Prostate gland (tissue), 2 donors: Measurements from ENCODE around the gene IBA57.

Source experiments
- POLR2A ChIP-seq: fragments of 450-650 bp; IDR thresholded peaks from one replicate; pipeline ENCODE4 v1.6.1; 2016; ENCODE audit warnings: antibody characterized with exemption, mild to moderate bottlenecking
- TF ChIP-seq, protein P1 (sequence below), 4 experiments: fragments of 200-600 bp in 2 of 4; fragments of 450-650 bp in 2 of 4; sonication (generic) in 2 of 4; IDR thresholded peaks; 1 replicate in 3 of 4; 2 replicates in 1 of 4; pipeline ENCODE4 v1.5.1; 2016 to 2019; ENCODE audit warnings: antibody characterized with exemption in 4 of 4, mild to moderate bottlenecking in 2 of 4, moderate library complexity in 2 of 4

DNA sequence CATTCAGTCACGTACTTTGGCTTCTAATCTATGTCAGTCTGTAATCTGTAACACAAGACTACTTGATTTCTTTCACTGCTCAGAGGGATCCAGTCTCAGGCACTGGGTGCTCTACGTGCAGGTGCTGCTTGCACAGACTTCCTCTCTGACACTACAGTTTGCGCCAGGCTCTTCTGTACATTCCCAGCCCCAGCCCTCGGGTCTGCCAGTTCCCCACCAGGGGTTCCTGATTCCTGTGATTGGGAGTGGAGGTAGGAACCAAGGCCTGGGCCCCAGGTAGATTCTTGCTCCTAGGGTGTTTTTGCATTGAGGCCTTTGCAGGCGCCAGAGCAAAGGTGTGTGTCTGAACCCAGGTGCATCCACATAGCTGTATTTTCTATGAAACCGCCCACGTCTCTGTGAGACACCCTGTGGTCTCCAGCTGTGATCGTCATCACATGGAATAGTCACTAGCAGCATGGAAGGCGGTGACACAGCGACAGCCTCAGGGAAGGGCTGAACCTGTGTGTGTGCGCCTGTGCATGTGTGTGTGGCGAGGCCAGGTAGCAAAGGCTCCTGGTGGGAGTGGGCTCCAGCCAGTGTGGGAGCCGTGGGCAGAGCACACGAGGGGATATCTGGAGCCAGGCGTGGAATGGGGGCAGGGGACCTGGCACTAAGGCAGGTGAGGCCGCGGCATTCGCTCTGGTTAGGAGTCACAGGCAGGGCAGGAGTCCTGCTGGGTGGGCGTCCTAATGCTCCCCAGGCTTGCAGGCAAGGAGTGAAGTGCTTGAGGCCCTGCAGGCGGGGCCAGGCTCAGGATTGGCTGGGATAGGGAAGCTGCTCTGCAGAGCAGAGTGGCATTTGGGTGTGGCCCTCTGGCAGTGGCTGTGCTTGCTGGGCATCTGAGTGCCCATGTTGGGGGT is 10.7 kb upstream of the IBA57 start:
- no peak for TF ChIP-seq POLR2A
- TF ChIP-seq, protein P1, sequence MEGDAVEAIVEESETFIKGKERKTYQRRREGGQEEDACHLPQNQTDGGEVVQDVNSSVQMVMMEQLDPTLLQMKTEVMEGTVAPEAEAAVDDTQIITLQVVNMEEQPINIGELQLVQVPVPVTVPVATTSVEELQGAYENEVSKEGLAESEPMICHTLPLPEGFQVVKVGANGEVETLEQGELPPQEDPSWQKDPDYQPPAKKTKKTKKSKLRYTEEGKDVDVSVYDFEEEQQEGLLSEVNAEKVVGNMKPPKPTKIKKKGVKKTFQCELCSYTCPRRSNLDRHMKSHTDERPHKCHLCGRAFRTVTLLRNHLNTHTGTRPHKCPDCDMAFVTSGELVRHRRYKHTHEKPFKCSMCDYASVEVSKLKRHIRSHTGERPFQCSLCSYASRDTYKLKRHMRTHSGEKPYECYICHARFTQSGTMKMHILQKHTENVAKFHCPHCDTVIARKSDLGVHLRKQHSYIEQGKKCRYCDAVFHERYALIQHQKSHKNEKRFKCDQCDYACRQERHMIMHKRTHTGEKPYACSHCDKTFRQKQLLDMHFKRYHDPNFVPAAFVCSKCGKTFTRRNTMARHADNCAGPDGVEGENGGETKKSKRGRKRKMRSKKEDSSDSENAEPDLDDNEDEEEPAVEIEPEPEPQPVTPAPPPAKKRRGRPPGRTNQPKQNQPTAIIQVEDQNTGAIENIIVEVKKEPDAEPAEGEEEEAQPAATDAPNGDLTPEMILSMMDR (IDR thresholded peaks at IDR 0.05) = no peak
